Neural progenitor cell (in vitro differentiated cells): ENCODE measurements around the gene PCCA. TPM values are rescaled to one million over a fixed set of nuclear protein-coding genes. Genes with fewer than 3 reads are reported as not detected.

Experiments used
- DNase-seq: peaks from one replicate; pipeline ENCODE4 v3.0.0-alpha.2; 2016; ENCODE audit warnings: low spot score
- H2AFZ ChIP-seq: fragments of 200-600 bp; sonication (generic); replicated peaks from 2 replicates; pipeline ENCODE4 v1.6.1; 2016; ENCODE audit warnings: antibody characterized with exemption
- H3F3A ChIP-seq: fragments of 200-600 bp; sonication (generic); 2 replicates; pipeline ENCODE4 v1.6.1; 2016; ENCODE audit warnings: antibody characterized with exemption, low read depth
- H3K27ac ChIP-seq: fragments of 200-600 bp; sonication (generic); 2 replicates; pipeline ENCODE4 v1.5.1; 2016; ENCODE audit warnings: mild to moderate bottlenecking
- H3K27me3 ChIP-seq: fragments of 200-600 bp; sonication (generic); 2 replicates; pipeline ENCODE4 v1.6.1; 2016; ENCODE audit warnings: mild to moderate bottlenecking, moderate library complexity
- H3K36me3 ChIP-seq: fragments of 200-600 bp; sonication (generic); 2 replicates; pipeline ENCODE4 v1.5.1; 2016
- H3K4me1 ChIP-seq: fragments of 200-600 bp; sonication (generic); 2 replicates; pipeline ENCODE4 v1.6.1; 2016; ENCODE audit warnings: mixed run types
- H3K4me2 ChIP-seq: fragments of 200-600 bp; sonication (generic); 2 replicates; pipeline ENCODE4 v1.6.1; 2016
- H3K4me3 ChIP-seq: fragments of 200-600 bp; sonication (generic); 2 replicates; pipeline ENCODE4 v1.5.1; 2016
- H3K79me2 ChIP-seq: fragments of 200-600 bp; sonication (generic); 2 replicates; pipeline ENCODE4 v1.6.1; 2016; ENCODE audit warnings: low read depth
- H3K9ac ChIP-seq: fragments of 200-600 bp; sonication (generic); 2 replicates; pipeline ENCODE4 v1.6.1; 2016
- H3K9me3 ChIP-seq: fragments of 200-600 bp; sonication (generic); 2 replicates; pipeline ENCODE4 v1.5.1; 2016; ENCODE audit warnings: low read depth
- H4K20me1 ChIP-seq: fragments of 200-600 bp; sonication (generic); 2 replicates; pipeline ENCODE4 v1.6.1; 2016; ENCODE audit warnings: low read depth
- H3K27ac Mint-ChIP-seq: 3 replicates; pipeline ENCODE4 v1.8.0; 2021; ENCODE audit warnings: mixed read lengths
- H3K27me3 Mint-ChIP-seq: 2 replicates; pipeline ENCODE4 v1.8.0; 2022; ENCODE audit warnings: low read depth, mild to moderate bottlenecking, inconsistent platforms, moderate library complexity, mixed read lengths; ENCODE audit not compliant: insufficient read depth
- H3K36me3 Mint-ChIP-seq: 3 replicates; pipeline ENCODE4 v1.8.0; 2021; ENCODE audit warnings: mixed read lengths
- H3K4me1 Mint-ChIP-seq: 3 replicates; pipeline ENCODE4 v1.8.0; 2021; ENCODE audit warnings: mixed read lengths
- H3K4me3 Mint-ChIP-seq: 3 replicates; pipeline ENCODE4 v1.8.0; 2021; ENCODE audit warnings: mild to moderate bottlenecking, moderate library complexity, mixed read lengths
- H3K9me3 Mint-ChIP-seq: 3 replicates; pipeline ENCODE4 v1.8.0; 2020; ENCODE audit warnings: mixed read lengths
- EZH2 ChIP-seq: fragments of 200-600 bp; sonication (generic); IDR thresholded peaks from 2 replicates; pipeline ENCODE4 v1.6.1; 2017; ENCODE audit warnings: antibody characterized with exemption, mild to moderate bottlenecking, moderate library complexity
- EZH2phosphoT487 ChIP-seq: fragments of 200-600 bp; sonication (generic); IDR thresholded peaks from 2 replicates; pipeline ENCODE4 v1.6.1; 2017; ENCODE audit warnings: antibody characterized with exemption
- total RNA-seq: library from RNA; depleted of rRNA; stranded (reverse); fragments of >200 nt; gene quantifications from 2 replicates; pipeline ENCODE4 v1.2.3, GENCODE V29; 2015; ENCODE audit warnings: low replicate concordance
- TF ChIP-seq, protein P1 (sequence below): fragments of 200-600 bp; sonication (generic); IDR thresholded peaks from 2 replicates; pipeline ENCODE4 v1.5.1; 2017; ENCODE audit warnings: antibody characterized with exemption, mild to moderate bottlenecking

Gene PCCA
- total RNA-seq, 1 donor from 2014 or later: 60.6 TPM

DNA sequence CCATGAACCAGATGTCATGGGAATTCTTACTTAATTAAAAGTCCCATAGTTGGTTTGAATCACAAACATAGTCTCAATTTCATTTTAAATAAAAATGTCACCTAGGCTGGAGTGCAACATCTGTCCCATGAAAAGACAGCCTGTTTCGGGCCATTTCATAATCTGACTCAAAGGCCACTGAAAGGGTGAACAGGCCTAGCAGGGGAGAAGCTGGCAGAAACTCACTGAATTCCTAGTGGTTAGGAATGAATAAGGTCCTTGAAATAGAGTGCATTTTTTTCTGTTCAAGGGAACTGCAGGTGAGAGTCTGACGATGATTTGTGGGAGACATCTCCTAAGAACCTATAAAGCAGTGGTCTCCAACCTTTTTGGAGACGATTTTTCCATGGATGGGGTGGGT is 44.0 kb upstream of the PCCA start:
- H3F3A ChIP-seq: no peaks in the 10 kb centered on the region
- Mint-ChIP-seq H3K9me3 (no peaks in the 10 kb centered on the region), H3K36me3 (no peaks in the 10 kb centered on the region), H3K4me1 (peaks cover 5% of the 10 kb centered on the region), H3K27me3 (peaks cover 4% of the 10 kb centered on the region), H3K27ac (peak overlapping the region; percentile 78), H3K4me3 (no peak overlapping the region)
- no peak for DNase-seq
- H3K9me3 ChIP-seq: no peaks in the 10 kb centered on the region
- no peak overlapping the region for H2AFZ ChIP-seq
- H3K27ac ChIP-seq: no peak overlapping the region
- peaks cover 4% of the 10 kb centered on the region for H3K4me1 ChIP-seq
- no peaks in the 10 kb centered on the region for H4K20me1 ChIP-seq
- no peak for TF ChIP-seq EZH2
- no peak for TF ChIP-seq EZH2phosphoT487
- TF ChIP-seq, protein P1, sequence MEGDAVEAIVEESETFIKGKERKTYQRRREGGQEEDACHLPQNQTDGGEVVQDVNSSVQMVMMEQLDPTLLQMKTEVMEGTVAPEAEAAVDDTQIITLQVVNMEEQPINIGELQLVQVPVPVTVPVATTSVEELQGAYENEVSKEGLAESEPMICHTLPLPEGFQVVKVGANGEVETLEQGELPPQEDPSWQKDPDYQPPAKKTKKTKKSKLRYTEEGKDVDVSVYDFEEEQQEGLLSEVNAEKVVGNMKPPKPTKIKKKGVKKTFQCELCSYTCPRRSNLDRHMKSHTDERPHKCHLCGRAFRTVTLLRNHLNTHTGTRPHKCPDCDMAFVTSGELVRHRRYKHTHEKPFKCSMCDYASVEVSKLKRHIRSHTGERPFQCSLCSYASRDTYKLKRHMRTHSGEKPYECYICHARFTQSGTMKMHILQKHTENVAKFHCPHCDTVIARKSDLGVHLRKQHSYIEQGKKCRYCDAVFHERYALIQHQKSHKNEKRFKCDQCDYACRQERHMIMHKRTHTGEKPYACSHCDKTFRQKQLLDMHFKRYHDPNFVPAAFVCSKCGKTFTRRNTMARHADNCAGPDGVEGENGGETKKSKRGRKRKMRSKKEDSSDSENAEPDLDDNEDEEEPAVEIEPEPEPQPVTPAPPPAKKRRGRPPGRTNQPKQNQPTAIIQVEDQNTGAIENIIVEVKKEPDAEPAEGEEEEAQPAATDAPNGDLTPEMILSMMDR: no peak
- H3K27me3 ChIP-seq: no peaks in the 10 kb centered on the region
- H3K36me3 ChIP-seq: no peaks in the 10 kb centered on the region
- H3K4me2 ChIP-seq: no peak overlapping the region
- H3K9ac ChIP-seq: no peak overlapping the region
- no peak overlapping the region for H3K4me3 ChIP-seq
- no peaks in the 10 kb centered on the region for H3K79me2 ChIP-seq

DNA sequence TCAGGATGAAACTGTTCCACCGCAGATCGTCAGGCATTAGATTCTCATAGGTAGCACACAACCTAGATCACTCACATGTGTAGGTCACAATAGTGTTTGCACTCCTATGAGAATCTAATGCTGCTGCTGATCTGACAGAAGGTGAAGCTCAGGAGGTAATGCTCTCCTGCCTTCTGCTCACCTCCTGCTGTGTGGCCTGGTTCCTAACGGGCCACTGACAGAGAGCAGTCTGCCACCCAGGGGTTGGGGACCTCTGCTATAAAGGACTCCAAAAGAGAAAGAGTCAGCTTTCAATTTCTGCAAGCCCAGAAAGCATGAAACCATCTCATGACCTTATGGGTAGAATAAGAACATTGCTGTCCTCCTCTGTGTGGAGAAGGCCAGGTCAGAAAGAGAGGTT is 43.5 kb upstream of the PCCA start:
- H3K27me3 ChIP-seq: no peaks in the 10 kb centered on the region
- Mint-ChIP-seq H3K27me3 (peaks cover 4% of the 10 kb centered on the region), H3K9me3 (no peaks in the 10 kb centered on the region), H3K27ac (peak overlapping the region; percentile 51), H3K4me3 (no peak overlapping the region), H3K4me1 (peaks cover 2% of the 10 kb centered on the region), H3K36me3 (no peaks in the 10 kb centered on the region)
- H2AFZ ChIP-seq: no peak overlapping the region
- H4K20me1 ChIP-seq: no peaks in the 10 kb centered on the region
- H3K4me3 ChIP-seq: no peak overlapping the region
- no peak overlapping the region for H3K9ac ChIP-seq
- no peaks in the 10 kb centered on the region for H3F3A ChIP-seq
- H3K4me2 ChIP-seq: no peak overlapping the region
- H3K9me3 ChIP-seq: no peaks in the 10 kb centered on the region
- peaks cover 2% of the 10 kb centered on the region for H3K4me1 ChIP-seq
- no peaks in the 10 kb centered on the region for H3K79me2 ChIP-seq
- DNase-seq: no peak
- no peak overlapping the region for H3K27ac ChIP-seq
- H3K36me3 ChIP-seq: no peaks in the 10 kb centered on the region
- TF ChIP-seq, protein P1: no peak
- TF ChIP-seq EZH2phosphoT487 (no peak), EZH2 (no peak)

DNA sequence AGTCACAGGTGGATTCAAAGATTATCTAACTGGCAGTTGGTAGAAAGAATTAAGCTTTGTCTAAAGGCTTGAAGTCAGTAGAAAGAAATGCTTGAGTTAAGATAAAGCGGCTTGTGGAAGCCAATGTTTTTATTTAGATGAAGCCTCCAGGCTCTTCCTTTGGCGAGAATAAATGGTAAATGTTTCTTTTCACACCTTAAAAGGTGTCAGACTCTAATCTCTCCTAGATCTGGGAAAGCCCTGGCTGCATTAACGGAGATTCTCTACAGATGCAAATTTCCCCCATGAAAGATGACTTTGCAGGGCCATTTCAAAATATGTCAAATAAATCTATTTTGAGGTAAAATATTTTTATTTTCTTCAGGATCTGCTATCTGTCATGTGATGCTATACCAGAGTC is 37.8 kb upstream of the PCCA start:
- H3K27me3 ChIP-seq: no peaks in the 10 kb centered on the region
- H3K9me3 ChIP-seq: no peaks in the 10 kb centered on the region
- no peaks in the 10 kb centered on the region for H3K36me3 Mint-ChIP-seq
- no peaks in the 10 kb centered on the region for H3K36me3 ChIP-seq
- peaks cover 2% of the 10 kb centered on the region for H3K4me1 Mint-ChIP-seq
- no peaks in the 10 kb centered on the region for H3K79me2 ChIP-seq
- no peaks in the 10 kb centered on the region for H4K20me1 ChIP-seq
- H3K4me3 ChIP-seq: no peak overlapping the region
- peak overlapping the region; percentile 74 for H3K27ac ChIP-seq
- H3K27me3 Mint-ChIP-seq: no peaks in the 10 kb centered on the region
- no peak for DNase-seq
- H3K4me2 ChIP-seq: peak overlapping the region; percentile 7
- H3K27ac Mint-ChIP-seq: no peak overlapping the region
- no peak overlapping the region for H3K9ac ChIP-seq
- H3K4me3 Mint-ChIP-seq: no peak overlapping the region
- H3K9me3 Mint-ChIP-seq: no peaks in the 10 kb centered on the region
- H2AFZ ChIP-seq: no peak overlapping the region
- TF ChIP-seq EZH2phosphoT487 (no peak), EZH2 (no peak)
- TF ChIP-seq, protein P1: no peak
- H3K4me1 ChIP-seq: peaks cover 15% of the 10 kb centered on the region
- peaks cover 13% of the 10 kb centered on the region for H3F3A ChIP-seq
